KMS-11 (cell line): ENCODE results near the gene ZNF554.

Experiments
- H2AFZ ChIP-seq: fragments of 200-600 bp; sonication (generic); 2 replicates; pipeline ENCODE4 v1.6.1; 2016; ENCODE audit warnings: antibody characterized with exemption, mixed run types, low read depth
- H3K27ac ChIP-seq: fragments of 200-600 bp; sonication (generic); 2 replicates; pipeline ENCODE4 v1.6.1; 2016; ENCODE audit warnings: mild to moderate bottlenecking, mixed run types
- H3K27me3 ChIP-seq: fragments of 200-600 bp; sonication (generic); 2 replicates; pipeline ENCODE4 v1.6.1; 2017; ENCODE audit warnings: mild to moderate bottlenecking, low read depth, mixed run types, moderate library complexity; ENCODE audit not compliant: insufficient read depth
- H3K36me3 ChIP-seq: fragments of 200-600 bp; sonication (generic); 2 replicates; pipeline ENCODE4 v1.6.1; 2017; ENCODE audit warnings: mild to moderate bottlenecking, mixed run types; ENCODE audit not compliant: insufficient read depth
- H3K4me1 ChIP-seq: fragments of 200-600 bp; sonication (generic); 2 replicates; pipeline ENCODE4 v1.6.1; 2016; ENCODE audit warnings: mild to moderate bottlenecking, low read depth, mixed run types; ENCODE audit not compliant: poor library complexity, severe bottlenecking
- H3K4me2 ChIP-seq: fragments of 200-600 bp; sonication (generic); 2 replicates; pipeline ENCODE4 v1.7.0; 2016; ENCODE audit warnings: mild to moderate bottlenecking, mixed run types
- H3K4me3 ChIP-seq: fragments of 200-600 bp; sonication (generic); IDR thresholded peaks from 2 replicates; pipeline ENCODE4 v1.6.1; 2017; ENCODE audit warnings: low read depth, low read length, mixed read lengths; ENCODE audit not compliant: insufficient read depth
- H3K79me2 ChIP-seq: fragments of 200-600 bp; sonication (generic); 2 replicates; pipeline ENCODE4 v1.6.1; 2016; ENCODE audit warnings: low read depth, mixed run types; ENCODE audit not compliant: insufficient read depth
- H3K9ac ChIP-seq: fragments of 200-600 bp; sonication (generic); 2 replicates; pipeline ENCODE4 v1.6.1; 2016; ENCODE audit warnings: mild to moderate bottlenecking, mixed run types
- H4K20me1 ChIP-seq: fragments of 200-600 bp; sonication (generic); 2 replicates; pipeline ENCODE4 v1.6.1; 2016; ENCODE audit warnings: mild to moderate bottlenecking, mixed run types; ENCODE audit not compliant: insufficient read depth
- CTCF ChIP-seq: fragments of 200-600 bp; sonication (generic); conservative IDR thresholded peaks from 2 replicates; pipeline ENCODE4 v1.6.1; 2017; ENCODE audit warnings: low read depth, mild to moderate bottlenecking, antibody characterized with exemption, low read length, moderate library complexity, mixed read lengths

The ZNF554 gene

GRCh38 chr19:2823646-2824045, 4.0 kb downstream of the ZNF554 start:
- Histone ChIP-seq H3K4me2 (no peak overlapping the region), H3K4me3 (no peak overlapping the region), H3K79me2 (no peaks in the 10 kb centered on the region), H3K4me1 (peaks cover 3% of the 10 kb centered on the region), H2AFZ (no peak overlapping the region), H4K20me1 (no peaks in the 10 kb centered on the region), H3K9ac (no peak overlapping the region), H3K27me3 (no peaks in the 10 kb centered on the region), H3K27ac (no peak overlapping the region), H3K36me3 (no peaks in the 10 kb centered on the region)
- TF ChIP-seq CTCF, result no peak

DNA sequence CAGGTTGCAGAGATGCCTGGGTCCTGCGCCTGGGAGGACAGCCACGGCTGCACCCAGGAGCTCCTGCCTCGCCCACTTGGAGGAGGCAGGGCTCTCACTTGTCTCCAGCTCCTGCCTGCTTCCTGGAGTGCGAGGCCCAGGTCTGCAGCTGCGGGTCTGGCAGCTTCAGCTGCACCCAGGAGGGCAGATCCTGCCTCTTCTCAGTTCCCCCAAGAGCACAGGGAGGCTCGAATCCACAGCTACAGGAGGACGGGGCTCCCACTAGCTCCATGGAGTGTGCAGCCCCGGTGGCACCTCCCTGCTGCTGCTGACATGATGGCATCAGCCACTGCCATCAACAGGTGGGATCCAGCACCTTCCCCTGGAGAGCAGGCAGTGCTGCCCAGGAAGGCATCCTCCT, 4.5 kb downstream of the ZNF554 start:
- H3K27me3 ChIP-seq, result no peaks in the 10 kb centered on the region
- no peak overlapping the region for H3K9ac ChIP-seq
- no peaks in the 10 kb centered on the region for H3K36me3 ChIP-seq
- H2AFZ ChIP-seq, result no peak overlapping the region
- H3K4me3 ChIP-seq, result no peak overlapping the region
- H3K4me1 ChIP-seq, result peaks cover 3% of the 10 kb centered on the region
- no peaks in the 10 kb centered on the region for H4K20me1 ChIP-seq
- H3K27ac ChIP-seq, result no peak overlapping the region
- H3K79me2 ChIP-seq, result no peaks in the 10 kb centered on the region
- H3K4me2 ChIP-seq, result no peak overlapping the region
- TF ChIP-seq CTCF, result no peak

DNA sequence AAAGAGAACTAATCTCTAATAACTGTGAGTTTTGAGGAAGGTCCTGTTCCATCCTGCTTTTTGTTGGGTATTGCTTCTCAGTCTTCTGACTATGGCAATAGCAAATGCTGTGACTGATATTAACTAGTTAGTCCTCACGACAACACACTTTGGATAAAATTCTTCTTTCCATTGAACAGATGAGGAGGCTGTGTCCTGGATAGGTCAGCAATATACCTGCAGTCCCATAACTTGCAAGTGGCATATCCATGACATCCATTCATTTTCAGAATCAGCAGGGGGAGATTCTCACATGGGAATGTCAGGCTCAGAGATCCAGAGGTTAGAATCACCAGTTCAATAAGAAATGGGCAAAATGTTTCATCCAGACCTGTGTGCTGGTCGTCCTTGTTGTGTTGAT, 7.4 kb downstream of the ZNF554 start:
- no peak overlapping the region for H3K9ac ChIP-seq

DNA sequence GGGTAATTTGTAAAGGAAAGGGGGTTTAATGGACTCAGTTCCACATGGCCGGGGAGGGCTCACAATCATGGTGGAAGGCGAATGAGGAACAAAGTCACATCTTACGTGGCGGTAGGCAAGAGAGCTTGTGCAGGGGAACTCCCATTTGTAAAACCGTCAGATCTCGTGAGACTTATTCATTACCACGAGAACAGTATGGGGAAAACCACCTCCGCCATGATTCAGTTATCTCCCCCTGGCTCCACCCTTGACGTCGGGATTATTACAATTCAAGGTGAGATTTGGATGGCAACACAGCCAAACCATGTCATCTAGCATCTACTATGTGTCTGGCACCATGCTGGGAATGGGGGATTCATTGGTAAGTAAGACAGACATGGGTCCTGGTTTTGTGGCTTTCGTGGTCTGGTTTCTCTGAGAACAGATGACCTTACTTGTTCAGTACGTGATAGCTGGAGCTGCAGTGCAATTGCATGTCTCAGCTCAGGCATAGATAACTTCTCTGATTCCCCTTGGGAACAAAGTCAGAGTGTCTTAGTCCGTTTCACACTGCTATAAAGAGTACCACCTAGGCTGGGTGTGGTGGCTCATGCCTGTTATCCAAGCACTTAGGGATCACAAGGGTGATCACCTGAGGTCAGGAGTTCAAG, 8.3 kb downstream of the ZNF554 start:
- Histone ChIP-seq H3K4me2 (no peak overlapping the region), H3K79me2 (no peaks in the 10 kb centered on the region), H3K27me3 (no peaks in the 10 kb centered on the region), H2AFZ (no peak overlapping the region), H3K4me3 (no peak overlapping the region), H3K27ac (no peak overlapping the region), H4K20me1 (no peaks in the 10 kb centered on the region), H3K36me3 (no peaks in the 10 kb centered on the region), H3K9ac (no peak overlapping the region), H3K4me1 (no peaks in the 10 kb centered on the region)
- no peak for TF ChIP-seq CTCF

More for the DNA sequence above, 7.4 kb downstream of the ZNF554 start:
- Histone ChIP-seq H3K4me2 (no peak overlapping the region), H3K27me3 (no peaks in the 10 kb centered on the region), H4K20me1 (no peaks in the 10 kb centered on the region), H3K79me2 (no peaks in the 10 kb centered on the region), H2AFZ (no peak overlapping the region), H3K4me3 (no peak overlapping the region), H3K27ac (no peak overlapping the region), H3K4me1 (no peaks in the 10 kb centered on the region), H3K36me3 (no peaks in the 10 kb centered on the region)
- no peak for TF ChIP-seq CTCF
